Stimulated activated CD8-positive, alpha-beta memory T cell treated with anti-CD3 and anti-CD28 coated beads, Interleukin-7, amount 100 ng/mL, for 24 hours (primary cell): ENCODE data around the gene PBOV1.
"Not testable (repeated sequence)": the region's sequence is repeated elsewhere in the genome, so short reads cannot be mapped to it uniquely, and the experiment has no call there.

Source experiments
- DNase-seq: peaks from one replicate; pipeline ENCODE4 v3.0.0-alpha.2; 2020; ENCODE audit warnings: low read depth

The PBOV1 gene

DNA sequence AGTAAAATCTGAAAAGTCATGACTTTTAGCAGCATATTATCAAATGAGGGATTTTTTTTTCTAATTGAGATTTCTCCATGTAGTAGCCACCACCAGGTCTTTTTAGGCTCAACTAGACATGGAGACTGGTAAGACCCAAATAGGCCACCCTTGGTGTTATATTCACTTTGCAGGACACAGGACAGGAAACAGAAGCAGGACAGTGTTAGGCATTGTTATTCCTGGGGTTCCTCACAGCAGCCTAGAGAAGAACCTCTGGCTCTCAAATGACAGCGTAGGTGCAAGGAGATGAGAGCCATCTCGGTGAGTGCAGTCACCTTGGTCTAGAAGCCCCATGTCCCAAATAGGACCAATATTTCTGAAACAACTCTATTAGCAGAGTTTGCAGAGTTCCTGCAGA is 19.2 kb upstream of the PBOV1 start:
- no peak for DNase-seq

DNA sequence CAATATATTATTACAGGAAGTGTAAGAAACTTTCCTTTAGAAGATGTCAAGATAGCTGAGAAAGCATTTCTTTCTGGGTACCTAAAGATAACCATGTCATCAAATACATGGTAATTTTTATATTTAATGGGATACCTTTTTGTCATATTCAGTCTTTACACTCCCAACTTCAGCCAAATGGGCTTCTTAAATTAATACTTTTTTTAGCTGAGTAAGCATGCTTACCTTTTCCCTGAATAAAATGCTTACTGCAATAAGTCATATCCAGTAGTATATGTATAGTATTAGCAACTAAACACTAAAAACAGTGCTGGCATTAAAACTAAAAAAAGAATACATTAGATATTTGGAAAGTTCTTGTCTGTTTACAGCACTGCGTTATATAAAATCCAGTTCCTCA is 17.4 kb upstream of the PBOV1 start:
- DNase-seq: no peak

DNA sequence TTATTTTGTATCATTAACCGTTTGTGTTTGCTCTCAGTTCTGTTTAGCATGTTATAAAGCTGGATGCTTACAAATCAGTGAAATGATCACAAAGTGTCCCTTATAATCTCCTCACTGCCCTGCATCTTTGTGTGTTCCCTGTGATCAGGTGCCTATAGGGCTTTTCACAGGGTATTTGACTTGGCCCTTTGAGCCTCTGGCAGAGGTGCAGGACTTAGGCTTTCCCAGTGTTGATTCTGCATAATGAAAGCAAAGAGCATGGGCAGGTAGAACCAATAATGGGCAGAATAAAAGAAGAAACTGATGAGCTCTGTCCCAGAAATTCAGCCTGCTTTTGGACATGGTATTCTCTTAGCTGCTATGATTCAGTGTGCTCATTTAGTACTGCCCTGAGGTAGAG is 16.9 kb upstream of the PBOV1 start:
- DNase-seq: no peak

DNA sequence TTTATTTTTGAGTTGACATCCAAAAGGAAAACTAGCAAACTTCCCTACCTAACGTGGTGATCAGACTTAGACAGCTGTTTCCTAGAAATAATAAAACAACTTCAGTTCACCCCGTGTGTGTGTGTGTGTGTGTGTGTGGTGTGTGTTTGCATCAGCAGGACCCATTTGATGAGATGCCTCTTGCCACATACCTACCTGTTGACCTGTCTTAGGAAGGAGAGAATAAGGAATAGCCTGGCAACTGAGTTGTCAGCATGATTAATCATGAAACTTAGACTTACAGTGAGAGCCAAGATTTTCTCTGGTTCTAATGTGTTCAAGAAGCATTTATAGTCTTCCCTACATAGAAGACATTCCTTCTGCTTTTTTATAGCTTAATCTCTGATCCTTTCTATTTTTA is 16.1 kb upstream of the PBOV1 start:
- DNase-seq: no peak

DNA sequence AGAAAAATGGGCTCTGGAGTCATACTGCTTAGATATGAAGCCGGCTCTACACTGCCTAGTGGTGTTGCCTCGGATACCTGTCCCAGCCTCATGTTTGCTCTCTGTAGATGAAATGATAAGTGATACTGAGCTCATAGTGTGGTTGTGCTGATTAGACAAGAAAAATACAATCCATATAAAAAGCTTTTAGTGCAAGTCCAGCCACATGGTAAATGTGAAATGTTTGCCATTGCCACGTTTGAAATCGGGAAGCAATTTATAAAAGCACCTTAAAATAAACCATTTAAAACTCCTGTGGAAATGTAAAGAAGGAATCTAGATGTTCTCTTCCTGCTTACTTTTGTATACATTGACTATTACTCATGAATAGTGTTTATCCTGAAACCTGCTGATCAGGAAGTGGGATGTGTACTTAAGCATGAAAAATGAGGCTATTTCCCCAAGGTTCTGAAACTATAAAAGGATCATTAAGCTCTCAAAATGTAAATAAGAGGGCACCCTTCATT is 13.1 kb upstream of the PBOV1 start:
- DNase-seq: no peak

DNA sequence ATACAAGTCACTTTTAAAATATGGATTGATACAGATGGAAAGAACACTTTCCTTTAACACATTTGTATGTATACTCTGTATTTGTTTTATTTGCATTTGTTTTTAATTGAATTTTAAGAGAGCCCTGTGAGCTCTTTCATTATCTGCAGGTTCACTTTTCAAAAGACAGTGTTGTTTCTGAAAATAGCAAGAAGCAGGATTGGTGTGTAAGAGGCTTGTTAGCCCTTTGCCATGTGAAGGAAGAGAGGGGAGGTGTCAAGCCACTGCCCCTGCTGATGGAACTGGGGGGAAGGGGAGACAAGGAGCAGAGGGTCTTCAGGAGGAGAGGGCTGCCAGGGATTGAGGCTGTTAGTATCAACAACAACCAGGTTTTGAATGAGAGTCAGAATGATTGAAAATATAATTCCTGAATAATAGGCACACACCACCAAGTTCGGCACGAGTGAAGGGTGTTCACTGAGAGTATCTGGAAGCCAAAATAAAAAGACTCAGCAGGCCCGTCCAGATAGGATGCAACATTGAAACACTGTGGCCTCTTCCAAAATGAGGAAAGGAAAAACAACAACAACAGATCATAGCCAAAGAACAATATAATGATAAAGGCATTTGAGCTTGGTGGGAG is 12.6 kb upstream of the PBOV1 start:
- no peak for DNase-seq

DNA sequence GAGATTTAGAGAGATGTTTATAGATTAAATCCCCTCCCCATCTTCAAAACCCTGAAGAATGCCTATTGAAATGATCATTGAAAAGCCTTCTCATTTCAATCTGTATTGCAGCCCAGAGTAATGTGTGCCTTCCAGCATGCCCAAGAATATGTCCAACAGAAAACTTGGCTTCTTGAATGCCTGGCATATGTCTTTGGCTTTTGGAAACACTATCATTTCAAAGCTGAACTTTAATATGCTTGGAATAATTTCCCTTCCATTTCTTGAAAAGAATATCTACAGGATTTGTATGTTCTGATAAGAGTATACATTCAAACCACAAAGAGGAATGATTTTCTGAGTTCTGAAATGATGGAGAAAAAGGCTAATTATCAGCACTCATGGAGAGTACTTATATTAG is 11.9 kb upstream of the PBOV1 start:
- DNase-seq: no peak

DNA sequence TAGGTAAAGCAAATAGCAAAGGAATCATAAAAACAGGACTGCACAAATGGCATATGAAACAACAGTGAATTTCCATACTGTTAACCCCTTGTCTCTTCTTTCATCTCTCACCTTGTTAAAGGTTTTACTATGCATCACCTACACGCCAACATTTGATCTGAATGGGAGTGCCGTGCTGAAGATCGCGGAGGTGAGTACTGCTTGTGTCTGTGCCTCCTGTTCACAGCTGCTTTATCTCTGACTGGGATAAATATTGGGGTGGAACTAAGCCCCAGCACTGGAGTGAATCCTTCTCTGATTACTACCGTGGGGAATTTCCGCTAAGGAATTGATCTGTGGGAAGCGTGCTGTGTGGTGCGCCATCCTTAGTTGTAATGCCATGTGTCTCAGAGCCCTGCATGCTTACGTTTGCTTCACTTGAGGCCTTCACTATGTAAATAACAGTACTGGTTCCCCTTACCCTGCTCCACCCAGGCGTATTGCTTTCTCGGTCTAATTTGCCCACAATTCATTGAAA is 11.4 kb upstream of the PBOV1 start:
- no peak for DNase-seq

DNA sequence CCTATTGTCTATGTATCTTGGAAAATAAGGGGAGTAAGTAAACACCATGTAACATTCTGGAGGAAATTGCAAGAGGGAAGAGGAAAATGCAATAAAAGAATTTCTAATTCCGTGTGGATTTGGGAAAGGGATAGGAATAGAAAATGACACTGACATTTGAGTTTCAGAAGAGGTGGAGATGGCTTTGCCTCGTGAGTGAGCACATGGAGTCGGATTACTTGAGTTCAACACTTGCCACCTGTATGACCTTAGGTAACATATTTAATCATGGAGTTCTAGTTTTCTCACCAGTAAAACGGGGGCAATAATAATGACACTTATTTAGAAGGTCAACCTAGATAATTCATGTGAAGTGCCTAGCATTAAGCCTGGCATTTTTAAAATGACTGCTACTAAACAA is 10.8 kb upstream of the PBOV1 start:
- no peak for DNase-seq

DNA sequence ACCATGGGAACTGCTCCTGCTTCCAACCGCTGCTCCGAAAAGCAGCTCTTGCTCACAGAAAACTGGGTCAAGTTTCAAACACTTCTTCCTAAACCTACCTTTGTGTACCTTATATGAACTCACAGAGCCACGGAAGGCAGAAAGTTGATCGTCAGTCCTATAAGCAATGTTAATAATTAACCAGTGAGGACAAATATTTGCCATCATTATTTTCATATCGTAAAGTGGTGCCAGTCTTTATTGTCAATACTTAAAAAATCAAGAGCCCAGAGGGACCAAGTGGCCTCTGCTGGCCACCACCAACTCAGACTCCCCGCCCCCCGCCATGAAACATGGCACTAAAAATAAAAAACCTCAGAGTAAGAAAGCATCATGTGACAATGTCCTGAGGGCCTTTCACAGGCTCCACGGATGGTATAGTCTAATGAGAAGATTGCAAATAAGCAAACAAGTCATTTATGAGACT is 9.1 kb upstream of the PBOV1 start:
- DNase-seq: no peak

DNA sequence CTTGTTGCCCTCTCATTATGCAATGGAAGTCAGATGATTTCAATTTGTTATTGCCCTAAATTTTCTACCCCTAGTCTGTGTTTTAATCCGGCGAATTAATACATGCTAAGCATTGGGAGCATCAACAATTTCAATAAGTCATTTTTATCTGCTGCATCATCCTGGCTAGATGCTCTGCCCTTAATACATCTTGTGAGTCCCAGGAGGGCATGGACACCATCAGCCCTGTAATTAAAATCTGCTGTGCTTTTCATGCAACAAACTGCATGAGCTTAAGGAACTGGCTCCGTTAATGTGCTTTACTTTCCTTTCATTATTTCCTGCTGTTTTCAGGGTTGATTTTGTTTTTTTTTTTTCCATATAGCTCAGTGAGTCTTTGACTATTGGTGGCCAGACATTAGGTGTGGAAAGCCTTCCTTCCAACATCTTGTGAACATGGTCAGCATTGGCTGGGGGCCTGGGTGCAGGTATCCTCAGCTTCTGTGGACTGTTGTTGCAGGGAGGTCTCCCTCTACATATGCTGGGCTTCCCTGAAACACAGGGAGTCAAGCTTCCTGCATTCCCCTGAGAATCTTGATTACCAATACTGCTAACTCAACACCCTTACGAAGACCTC is 8.5 kb upstream of the PBOV1 start:
- no peak for DNase-seq

DNA sequence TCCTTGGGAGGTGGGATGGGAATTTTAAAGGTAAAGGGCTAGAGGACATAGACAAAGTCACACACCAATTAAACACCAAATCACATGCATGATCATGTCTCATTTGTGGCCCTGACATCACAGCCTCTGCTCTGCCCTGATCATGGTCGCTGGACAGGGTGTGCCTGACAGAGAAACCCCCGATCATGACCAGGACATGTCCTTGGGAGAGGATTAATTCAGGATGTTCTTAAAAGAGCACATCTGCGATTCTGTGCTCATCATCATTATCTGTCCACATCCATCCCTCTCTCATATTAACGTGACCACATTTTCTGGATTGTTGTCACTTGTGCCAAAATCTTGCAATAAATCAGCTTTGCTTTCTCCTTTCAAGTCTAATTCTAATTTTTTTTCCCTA is 7.7 kb upstream of the PBOV1 start:
- DNase-seq: no peak

DNA sequence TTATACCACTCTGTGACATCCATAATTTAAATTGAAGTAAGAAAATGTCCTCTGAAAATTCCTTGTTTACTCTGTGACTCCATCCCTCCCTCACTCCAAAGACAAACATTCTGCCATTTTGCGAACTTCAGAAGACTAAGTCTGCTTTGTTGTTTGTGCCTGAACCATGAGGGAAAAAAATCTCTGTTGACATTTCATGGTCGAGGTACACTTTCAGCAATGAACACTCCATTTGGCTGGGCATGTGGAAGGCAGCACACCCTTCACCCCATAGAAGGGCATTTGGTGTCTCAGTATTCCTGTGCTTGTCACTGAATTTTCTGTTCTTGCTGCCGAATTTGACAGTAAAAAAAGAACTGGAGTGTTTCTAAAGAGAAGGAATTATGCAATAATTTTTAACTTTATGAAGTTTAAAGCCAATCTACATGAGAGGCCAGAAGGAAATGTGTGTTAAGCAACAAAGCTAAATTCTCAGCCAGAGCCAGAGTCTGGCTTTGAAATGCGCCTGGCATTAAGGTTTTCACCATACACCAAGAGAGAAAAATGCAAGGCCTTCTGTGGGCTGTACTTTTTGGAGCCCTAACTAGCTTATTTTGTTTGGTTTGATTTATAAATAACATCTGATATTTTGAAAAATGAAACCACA is 4.7 kb upstream of the PBOV1 start:
- DNase-seq: no peak

DNA sequence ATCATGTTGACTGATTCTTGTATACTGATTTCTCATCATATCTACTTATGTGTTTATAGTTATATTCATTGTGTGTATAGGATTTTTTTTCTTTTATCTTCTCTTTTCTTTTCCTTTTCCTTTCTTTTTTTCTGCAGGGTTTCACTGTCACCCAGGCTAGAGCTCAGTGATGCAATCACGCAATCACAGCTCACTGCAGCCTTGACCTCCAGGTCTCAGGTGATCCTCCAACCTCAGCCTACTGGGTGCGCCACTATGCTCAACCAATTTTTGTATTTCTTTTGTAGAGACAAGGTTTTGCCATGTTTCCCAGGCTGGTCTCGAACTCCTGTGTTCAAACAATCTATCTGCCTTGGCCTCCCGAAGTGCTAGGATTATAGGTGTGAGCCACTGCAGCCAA is 1.6 kb upstream of the PBOV1 start:
- no peak for DNase-seq

DNA sequence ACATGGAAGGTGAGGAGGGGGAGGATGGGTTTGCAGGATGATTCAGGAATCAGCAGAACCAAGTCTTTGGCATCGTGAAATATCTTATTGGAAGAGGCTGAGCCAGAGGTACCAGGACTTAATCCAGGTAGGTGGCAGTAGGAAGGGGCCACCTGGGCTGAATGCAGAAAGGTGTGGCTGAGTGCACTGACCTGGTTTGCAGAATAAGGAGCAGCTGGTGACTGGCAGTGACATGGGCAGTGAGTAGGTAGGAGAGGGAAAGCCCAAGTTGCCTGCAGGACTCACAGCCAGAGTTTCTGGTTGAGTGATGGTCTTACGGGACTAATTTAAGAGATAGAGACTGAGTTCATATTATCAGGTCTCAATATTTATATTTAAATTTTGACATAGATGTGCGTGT is 1.1 kb upstream of the PBOV1 start:
- no peak for DNase-seq

DNA sequence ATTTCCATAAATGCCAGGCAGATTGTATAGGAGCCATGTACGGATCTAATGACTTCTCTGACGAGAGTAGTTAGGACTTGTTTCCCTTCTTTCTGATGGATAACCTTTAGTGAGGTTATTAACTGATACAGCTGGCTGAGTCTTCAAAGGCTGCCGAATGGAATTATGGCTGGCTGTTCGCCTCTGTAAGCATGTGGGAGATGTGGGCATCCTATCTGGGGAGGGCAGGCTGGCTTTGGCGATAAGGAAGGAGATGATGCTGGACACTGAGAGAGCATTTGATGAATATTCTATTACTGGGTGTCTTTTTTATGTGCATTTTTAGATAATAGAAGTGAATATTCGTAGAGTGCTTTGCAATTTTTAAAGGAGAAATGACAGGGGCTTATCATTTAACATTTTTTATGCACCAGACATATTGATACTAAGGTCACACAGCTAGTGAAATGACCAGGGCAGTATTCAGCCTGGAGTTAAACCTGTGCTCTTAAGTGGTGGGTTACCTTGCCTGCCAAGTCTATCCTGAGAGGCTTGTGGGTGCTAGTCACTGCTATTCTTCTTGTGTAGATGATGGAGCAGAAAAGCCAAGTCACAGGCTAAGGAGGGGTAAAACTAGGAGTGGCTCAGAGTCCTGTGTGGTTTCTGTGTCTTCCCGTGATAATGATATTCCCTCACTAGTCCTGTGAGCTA is 3.1 kb downstream of the PBOV1 start:
- DNase-seq: no peak

DNA sequence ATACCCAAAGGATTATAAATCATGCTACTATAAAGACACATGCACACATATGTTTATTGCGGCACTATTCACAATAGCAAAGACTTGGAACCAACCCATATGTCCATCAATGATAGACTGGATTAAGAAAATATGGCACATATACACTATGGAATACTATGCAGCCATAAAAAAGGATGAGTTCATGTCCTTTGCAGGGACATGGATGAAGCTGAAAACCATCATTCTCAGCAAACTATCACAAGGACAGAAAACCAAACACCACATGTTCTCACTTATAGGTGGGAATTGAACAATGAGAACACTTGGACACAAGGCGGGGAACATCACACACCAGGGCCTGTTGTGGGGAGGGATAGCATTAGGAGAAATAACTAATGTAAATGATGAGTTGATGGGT is 5.8 kb downstream of the PBOV1 start:
- not testable (repeated sequence) for DNase-seq

DNA sequence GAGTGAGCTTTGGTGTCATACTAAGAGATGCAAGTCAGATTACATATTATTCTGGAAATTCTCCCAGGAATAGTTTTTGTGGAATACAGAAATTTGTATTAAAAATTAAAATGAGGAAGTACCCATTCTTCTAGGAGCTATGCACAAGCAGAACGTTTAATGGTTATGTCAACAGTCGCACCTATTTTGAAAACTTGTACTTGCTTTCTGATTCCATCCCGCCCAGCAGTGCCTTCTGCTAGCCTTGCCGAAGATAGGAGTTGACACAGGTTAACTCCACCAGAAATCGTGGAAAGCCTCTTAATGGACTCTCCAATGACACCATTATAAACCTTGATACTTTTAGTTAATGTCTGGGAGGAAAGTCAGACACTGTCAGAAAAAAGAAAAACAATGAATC is 6.7 kb downstream of the PBOV1 start:
- no peak for DNase-seq

DNA sequence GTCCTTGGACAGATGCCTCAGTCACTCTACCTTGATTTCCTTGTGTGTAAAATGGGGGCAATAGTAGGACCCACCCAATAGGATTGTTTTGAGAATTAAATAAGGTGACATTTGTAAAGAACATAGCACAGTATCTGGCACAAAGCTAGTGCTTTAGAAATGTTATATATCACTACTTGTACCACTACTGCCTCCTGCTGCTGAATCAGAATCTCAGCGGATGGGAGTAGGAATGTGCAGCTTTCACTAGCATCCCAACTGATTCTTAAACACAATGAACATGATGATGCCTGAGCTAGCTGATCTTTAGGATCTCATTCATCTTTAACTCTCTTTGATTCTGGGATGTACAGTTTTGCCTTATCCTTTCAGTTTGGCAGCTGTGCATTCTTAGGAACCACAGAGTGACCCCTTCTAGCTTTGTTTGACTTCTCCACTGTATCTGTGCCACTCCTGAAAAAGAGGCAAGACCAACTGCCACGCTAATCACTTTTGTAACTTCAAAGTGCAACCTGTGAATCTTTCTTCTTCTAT is 7.2 kb downstream of the PBOV1 start:
- no peak for DNase-seq

DNA sequence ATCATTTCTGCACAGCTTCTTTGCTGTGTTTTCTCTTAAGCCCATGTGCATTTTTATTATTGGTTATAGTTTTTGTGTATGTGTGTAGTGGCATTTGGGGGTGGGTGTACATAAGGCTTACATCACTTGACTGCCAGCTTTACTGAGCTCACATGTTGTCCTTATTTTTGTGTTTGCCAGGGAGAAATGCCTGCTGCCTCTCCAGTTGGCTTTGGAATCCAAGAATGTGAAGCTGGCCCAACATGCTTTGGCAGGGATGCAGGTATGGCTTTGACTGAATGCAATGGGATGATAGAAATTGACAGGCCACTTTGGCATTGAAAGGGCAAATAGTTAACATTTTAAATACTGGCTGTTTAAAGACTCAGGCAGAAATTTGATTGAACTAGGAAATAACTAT is 11.4 kb downstream of the PBOV1 start:
- no peak for DNase-seq

DNA sequence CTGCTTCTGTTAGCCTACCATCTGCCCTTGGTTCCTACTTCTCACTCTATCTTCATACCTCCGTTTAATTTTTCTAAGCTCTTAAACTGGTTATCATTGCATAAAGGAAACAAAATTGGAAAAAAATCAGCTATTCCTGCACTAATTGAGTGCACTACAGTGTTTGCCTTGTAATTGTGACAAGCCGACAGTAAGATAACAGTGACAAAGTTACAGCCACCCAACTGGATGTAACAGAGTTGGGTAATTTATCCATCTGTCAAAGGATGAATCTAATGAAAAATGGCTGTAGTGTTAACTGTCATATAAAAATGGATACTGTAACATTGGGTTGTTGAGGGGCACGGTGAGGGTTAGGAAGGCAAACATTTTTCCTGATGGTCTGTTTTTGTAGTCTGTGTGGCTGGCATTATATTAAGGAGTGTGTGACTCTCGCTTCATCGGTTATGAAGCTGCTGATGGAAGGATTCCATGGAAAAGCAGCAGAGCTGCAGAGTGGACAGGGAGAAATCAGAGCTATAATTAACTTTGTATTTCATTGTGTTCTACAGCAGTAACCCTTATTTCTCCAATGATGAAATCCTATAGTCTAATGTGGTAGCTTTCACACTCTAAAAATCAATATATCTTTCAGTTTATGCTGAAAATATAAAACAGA is 12.7 kb downstream of the PBOV1 start:
- no peak for DNase-seq

DNA sequence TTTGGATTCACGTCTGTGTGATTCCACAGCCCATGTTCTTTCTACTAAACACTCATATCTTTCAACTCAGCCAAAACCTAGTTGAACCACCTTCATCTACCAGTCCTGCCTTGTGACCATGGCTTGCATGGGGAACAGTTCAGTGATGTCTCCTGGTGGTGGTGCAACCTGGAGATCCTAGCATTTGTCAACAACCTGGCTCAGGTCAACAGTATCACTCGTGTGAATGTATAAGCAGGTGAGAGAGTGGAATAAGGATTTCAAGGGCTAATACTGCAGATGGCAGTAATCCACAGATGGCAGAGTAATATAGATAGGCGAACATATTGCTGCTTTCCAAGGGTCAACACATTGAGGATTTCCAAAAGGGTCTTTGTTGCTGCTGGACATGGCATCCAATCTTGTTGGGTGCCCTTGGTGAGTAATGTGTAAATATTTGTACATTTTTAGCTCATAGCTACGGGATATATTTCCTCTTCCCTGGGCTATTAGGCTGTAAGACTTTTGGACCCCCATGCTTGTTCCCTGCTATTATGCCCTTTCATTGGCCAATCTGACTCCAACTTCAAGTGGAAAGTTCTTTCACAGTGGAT is 13.4 kb downstream of the PBOV1 start:
- no peak for DNase-seq
